Measurements from ENCODE around the gene TM4SF5. TPM values are rescaled to one million over a fixed set of nuclear protein-coding genes. Genes with fewer than 3 reads are reported as not detected.

TM4SF5 gene
- total RNA-seq, 1 donor from 2014 or later, result not detected

GRCh38 chr17:4733073-4733531 lies 38.6 kb upstream of the TM4SF5 start:
- POLR2A ChIA-PET, result interaction anchor here (1.2 to 2.5 kb wide), 2 partner anchors 57 to 63 kb away, joined by 3 to 10 read pairs; partner anchors contain the start of genes GLTPD2 and PSMB6
- no peak for TF ChIP-seq CTCF (IDR thresholded peaks at IDR 0.05)

GRCh38 chr17:4734857-4735475 lies 36.7 kb upstream of the TM4SF5 start:
- TF ChIP-seq CTCF (IDR thresholded peaks at IDR 0.05), result no peak
- ChIA-PET POLR2A (interaction anchor here (1.0 to 1.4 kb wide), 2 partner anchors 25 to 72 kb away, joined by 3 read pairs; partner anchors contain the start of gene PLD2), CTCF (interaction anchor here (0.8 kb wide), 1 partner anchor 55 kb away, joined by 4 read pairs; no protein-coding TSS in a partner anchor)
- ATAC-seq (ENCODE audit: low read depth) (no peak), DNase-seq (no peak)
- Mint-ChIP-seq H3K27ac (peak overlapping the region; percentile 90), H3K36me3 (ENCODE audit: low read depth) (peaks cover 11% of the 10 kb centered on the region), H3K9me3 (no peaks in the 10 kb centered on the region), H3K27me3 (no peaks in the 10 kb centered on the region), H3K4me3 (no peak overlapping the region), H3K4me1 (peaks cover 64% of the 10 kb centered on the region)
- intact Hi-C loops (cut with micrococcal nuclease), result loop anchor here (5.0 kb wide), 1 partner anchor 212 kb away; the partner anchor contains the start of gene PFN1

More at GRCh38 chr17:4733073-4733531, 38.6 kb upstream of the TM4SF5 start:
- DNase-seq, result peak; percentile 49
- intact Hi-C loops (cut with micrococcal nuclease), result loop anchor here (1.0 to 5.0 kb wide), 2 partner anchors 214 to 329 kb away; partner anchors contain the start of gene PFN1
- CTCF ChIA-PET, result interaction anchor here (1.0 to 2.5 kb wide), 3 partner anchors 57 to 150 kb away, joined by 4 to 17 read pairs (median 7); no protein-coding TSS in a partner anchor
- H3K27ac Mint-ChIP-seq, result peak overlapping the region; percentile 90
- no peaks in the 10 kb centered on the region for H3K27me3 Mint-ChIP-seq
- peaks cover 11% of the 10 kb centered on the region for H3K36me3 Mint-ChIP-seq (ENCODE audit: low read depth)
- ATAC-seq (ENCODE audit: low read depth), result peak; percentile 65
- no peaks in the 10 kb centered on the region for H3K9me3 Mint-ChIP-seq
- peaks cover 54% of the 10 kb centered on the region for H3K4me1 Mint-ChIP-seq
- peak overlapping the region; percentile 70 for H3K4me3 Mint-ChIP-seq

- Mint-ChIP-seq H3K27ac (peak overlapping the region; percentile 63), H3K9me3 (no peaks in the 10 kb centered on the region), H3K36me3 (ENCODE audit: low read depth) (peaks cover 10% of the 10 kb centered on the region), H3K27me3 (no peaks in the 10 kb centered on the region), H3K4me3 (no peak overlapping the region), H3K4me1 (peaks cover 64% of the 10 kb centered on the region)
- DNase-seq, result no peak
- intact Hi-C loops (cut with micrococcal nuclease), result no loop called here
- TF ChIP-seq CTCF (IDR thresholded peaks at IDR 0.05), result no peak
- CTCF ChIA-PET, result interaction anchor here (0.7 to 1.3 kb wide), 4 partner anchors 54 to 575 kb away, joined by 3 to 5 read pairs (median 4); no protein-coding TSS in a partner anchor
- no peak for ATAC-seq (ENCODE audit: low read depth)
- POLR2A ChIA-PET, result no interaction called here
These were observed 35.6 kb upstream of the TM4SF5 start for GRCh38 chr17:4735876-4736651.

GRCh38 chr17:4738136-4739121 lies 33.3 kb upstream of the TM4SF5 start:
- H3K9me3 Mint-ChIP-seq, result no peaks in the 10 kb centered on the region
- ChIA-PET POLR2A (interaction anchor here (1.3 kb wide), 1 partner anchor 52 kb away, joined by 3 read pairs; no protein-coding TSS in a partner anchor), CTCF (interaction anchor here (1.4 kb wide), 1 partner anchor 51 kb away, joined by 10 read pairs; the partner anchor contains the start of gene GLTPD2)
- TF ChIP-seq CTCF (IDR thresholded peaks at IDR 0.05), result no peak
- no peaks in the 10 kb centered on the region for H3K27me3 Mint-ChIP-seq
- peak; percentile 11 for ATAC-seq (ENCODE audit: low read depth)
- intact Hi-C loops (cut with micrococcal nuclease), result no loop called here
- peaks cover 3% of the 10 kb centered on the region for H3K36me3 Mint-ChIP-seq (ENCODE audit: low read depth)
- peak overlapping the region; percentile 83 for H3K4me3 Mint-ChIP-seq
- DNase-seq, result peak; percentile 42
- peak overlapping the region; percentile 76 for H3K27ac Mint-ChIP-seq
- peaks cover 43% of the 10 kb centered on the region for H3K4me1 Mint-ChIP-seq
